ENCODE data around the gene RRM2. TPM values are rescaled to one million over a fixed set of nuclear protein-coding genes. Genes with fewer than 3 reads are reported as not detected.

Gene RRM2
- total RNA-seq, 1 experiment from 2014 or later = 129 TPM

GRCh38 chr2:10120158-10120876 lies 2.2 kb upstream of the RRM2 start:
- peak; percentile 98 for DNase-seq (ENCODE audit: low spot score)
- Mint-ChIP-seq H3K4me3 (peak overlapping the region; percentile 86), H3K27me3 (ENCODE audit: low read depth) (no peaks in the 10 kb centered on the region; the same call in 1 of the 2 replicates), H3K36me3 (peaks cover 20% of the 10 kb centered on the region), H3K9me3 (no peaks in the 10 kb centered on the region), H3K27ac (peak overlapping the region; percentile 99), H3K4me1 (peaks cover 32% of the 10 kb centered on the region)
- ChIA-PET POLR2A (interaction anchor here (1.1 kb wide), 1 partner anchor 47 kb away, joined by 3 read pairs; no protein-coding TSS in a partner anchor), CTCF (interaction anchor here (1.1 to 3.0 kb wide), 2 partner anchors 23 to 48 kb away, joined by 8 to 17 read pairs; no protein-coding TSS in a partner anchor)
- peak; percentile 72 for ATAC-seq
- TF ChIP-seq SMAD4 (CRISPR knock-in tag; IDR thresholded peaks at IDR 0.05) (no peak), TCF7 (CRISPR knock-in tag; IDR thresholded peaks at IDR 0.05; ENCODE audit: low read depth) (no peak), RELA (CRISPR knock-in tag; IDR thresholded peaks at IDR 0.05; ENCODE audit: borderline replicate concordance) (no peak), SP1 (CRISPR knock-in tag; conservative IDR thresholded peaks at IDR 0.05) (no peak; the same call in 1 of the 2 replicates), AR (CRISPR knock-in tag; IDR thresholded peaks at IDR 0.05) (no peak), CTCF (IDR thresholded peaks at IDR 0.05) (no peak), ZNF671 (CRISPR knock-in tag; IDR thresholded peaks at IDR 0.05) (no peak), IRF2 (CRISPR knock-in tag; IDR thresholded peaks at IDR 0.05; ENCODE audit: borderline replicate concordance, low read depth) (no peak), ZNF138 (CRISPR knock-in tag; conservative IDR thresholded peaks at IDR 0.05) (no peak), ZNF317 (CRISPR knock-in tag; IDR thresholded peaks at IDR 0.05; ENCODE audit: borderline replicate concordance, low read depth) (0 out of 2 replicates have a peak, but pooled peaks have one; percentile 35), ZNF416 (CRISPR knock-in tag; IDR thresholded peaks at IDR 0.05) (no peak), NR3C1 (CRISPR knock-in tag; conservative IDR thresholded peaks at IDR 0.05; ENCODE audit: low read depth) (no peak), E2F4 (CRISPR knock-in tag; IDR thresholded peaks at IDR 0.05; ENCODE audit: borderline replicate concordance, low read depth) (no peak), ARID4B (CRISPR knock-in tag; IDR thresholded peaks at IDR 0.05; ENCODE audit: borderline replicate concordance) (no peak), NR2C2 (CRISPR knock-in tag; IDR thresholded peaks at IDR 0.05) (no peak), FOXP1 (CRISPR knock-in tag; IDR thresholded peaks at IDR 0.05; ENCODE audit: borderline replicate concordance) (peak; percentile 77), ZBTB21 (CRISPR knock-in tag; IDR thresholded peaks at IDR 0.05; ENCODE audit: borderline replicate concordance) (no peak; the same call in 1 of the 2 replicates), USF1 (CRISPR knock-in tag; IDR thresholded peaks at IDR 0.05) (no peak; the same call in 1 of the 2 replicates), NFYB (CRISPR knock-in tag; conservative IDR thresholded peaks at IDR 0.05; ENCODE audit: low read depth) (no peak), ZNF423 (CRISPR knock-in tag; IDR thresholded peaks at IDR 0.05) (no peak), USF2 (CRISPR knock-in tag; IDR thresholded peaks at IDR 0.05) (peak; percentile 39; the same call in 1 of the 2 replicates), MAX (CRISPR knock-in tag; IDR thresholded peaks at IDR 0.05) (peak; percentile 93), HMGXB4 (CRISPR knock-in tag; IDR thresholded peaks at IDR 0.05) (no peak)

All from WTC11 (cell line).